Measurements from ENCODE around the gene KIZ. TPM values are rescaled to one million over a fixed set of nuclear protein-coding genes. Genes with fewer than 3 reads are reported as not detected.

KIZ gene
- total RNA-seq, 1 experiment from 2014 or later: 17.6 TPM

DNA sequence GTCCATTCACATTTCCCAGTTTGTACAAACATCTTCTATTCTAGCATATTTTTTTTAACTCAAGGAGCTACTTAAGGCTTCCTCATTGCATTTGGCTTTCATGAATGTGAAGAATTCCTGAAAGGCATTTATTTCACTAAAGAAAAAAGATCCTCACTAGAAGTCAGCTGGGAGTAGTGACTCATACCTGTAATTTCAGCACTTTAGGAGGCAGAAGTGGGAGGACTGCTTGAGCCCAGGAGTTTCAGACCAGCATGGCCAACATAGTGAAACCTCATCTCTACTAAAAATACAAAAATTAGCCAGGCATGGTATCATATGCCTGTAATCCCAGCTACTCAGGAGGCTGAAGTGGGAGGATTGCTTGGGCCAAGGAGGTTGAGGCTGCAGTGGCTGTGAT is 146.4 kb downstream of the KIZ start:
- no peaks in the 10 kb centered on the region for H3K79me2 ChIP-seq (ENCODE audit: insufficient read depth, low read length)
- TF ChIP-seq EGR1 (IDR thresholded peaks at IDR 0.05; ENCODE audit: low read depth) (no peak), SIN3A (IDR thresholded peaks at IDR 0.05; ENCODE audit: low read depth) (no peak)
- TF ChIP-seq, protein P1, sequence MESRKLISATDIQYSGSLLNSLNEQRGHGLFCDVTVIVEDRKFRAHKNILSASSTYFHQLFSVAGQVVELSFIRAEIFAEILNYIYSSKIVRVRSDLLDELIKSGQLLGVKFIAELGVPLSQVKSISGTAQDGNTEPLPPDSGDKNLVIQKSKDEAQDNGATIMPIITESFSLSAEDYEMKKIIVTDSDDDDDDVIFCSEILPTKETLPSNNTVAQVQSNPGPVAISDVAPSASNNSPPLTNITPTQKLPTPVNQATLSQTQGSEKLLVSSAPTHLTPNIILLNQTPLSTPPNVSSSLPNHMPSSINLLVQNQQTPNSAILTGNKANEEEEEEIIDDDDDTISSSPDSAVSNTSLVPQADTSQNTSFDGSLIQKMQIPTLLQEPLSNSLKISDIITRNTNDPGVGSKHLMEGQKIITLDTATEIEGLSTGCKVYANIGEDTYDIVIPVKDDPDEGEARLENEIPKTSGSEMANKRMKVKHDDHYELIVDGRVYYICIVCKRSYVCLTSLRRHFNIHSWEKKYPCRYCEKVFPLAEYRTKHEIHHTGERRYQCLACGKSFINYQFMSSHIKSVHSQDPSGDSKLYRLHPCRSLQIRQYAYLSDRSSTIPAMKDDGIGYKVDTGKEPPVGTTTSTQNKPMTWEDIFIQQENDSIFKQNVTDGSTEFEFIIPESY (IDR thresholded peaks at IDR 0.05; ENCODE audit: extremely low read depth, insufficient replicate concordance, low read length): no peak
- TF ChIP-seq, protein P2, sequence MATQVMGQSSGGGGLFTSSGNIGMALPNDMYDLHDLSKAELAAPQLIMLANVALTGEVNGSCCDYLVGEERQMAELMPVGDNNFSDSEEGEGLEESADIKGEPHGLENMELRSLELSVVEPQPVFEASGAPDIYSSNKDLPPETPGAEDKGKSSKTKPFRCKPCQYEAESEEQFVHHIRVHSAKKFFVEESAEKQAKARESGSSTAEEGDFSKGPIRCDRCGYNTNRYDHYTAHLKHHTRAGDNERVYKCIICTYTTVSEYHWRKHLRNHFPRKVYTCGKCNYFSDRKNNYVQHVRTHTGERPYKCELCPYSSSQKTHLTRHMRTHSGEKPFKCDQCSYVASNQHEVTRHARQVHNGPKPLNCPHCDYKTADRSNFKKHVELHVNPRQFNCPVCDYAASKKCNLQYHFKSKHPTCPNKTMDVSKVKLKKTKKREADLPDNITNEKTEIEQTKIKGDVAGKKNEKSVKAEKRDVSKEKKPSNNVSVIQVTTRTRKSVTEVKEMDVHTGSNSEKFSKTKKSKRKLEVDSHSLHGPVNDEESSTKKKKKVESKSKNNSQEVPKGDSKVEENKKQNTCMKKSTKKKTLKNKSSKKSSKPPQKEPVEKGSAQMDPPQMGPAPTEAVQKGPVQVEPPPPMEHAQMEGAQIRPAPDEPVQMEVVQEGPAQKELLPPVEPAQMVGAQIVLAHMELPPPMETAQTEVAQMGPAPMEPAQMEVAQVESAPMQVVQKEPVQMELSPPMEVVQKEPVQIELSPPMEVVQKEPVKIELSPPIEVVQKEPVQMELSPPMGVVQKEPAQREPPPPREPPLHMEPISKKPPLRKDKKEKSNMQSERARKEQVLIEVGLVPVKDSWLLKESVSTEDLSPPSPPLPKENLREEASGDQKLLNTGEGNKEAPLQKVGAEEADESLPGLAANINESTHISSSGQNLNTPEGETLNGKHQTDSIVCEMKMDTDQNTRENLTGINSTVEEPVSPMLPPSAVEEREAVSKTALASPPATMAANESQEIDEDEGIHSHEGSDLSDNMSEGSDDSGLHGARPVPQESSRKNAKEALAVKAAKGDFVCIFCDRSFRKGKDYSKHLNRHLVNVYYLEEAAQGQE (IDR thresholded peaks at IDR 0.05; ENCODE audit: low read depth): no peak
- TF ChIP-seq, protein P3, sequence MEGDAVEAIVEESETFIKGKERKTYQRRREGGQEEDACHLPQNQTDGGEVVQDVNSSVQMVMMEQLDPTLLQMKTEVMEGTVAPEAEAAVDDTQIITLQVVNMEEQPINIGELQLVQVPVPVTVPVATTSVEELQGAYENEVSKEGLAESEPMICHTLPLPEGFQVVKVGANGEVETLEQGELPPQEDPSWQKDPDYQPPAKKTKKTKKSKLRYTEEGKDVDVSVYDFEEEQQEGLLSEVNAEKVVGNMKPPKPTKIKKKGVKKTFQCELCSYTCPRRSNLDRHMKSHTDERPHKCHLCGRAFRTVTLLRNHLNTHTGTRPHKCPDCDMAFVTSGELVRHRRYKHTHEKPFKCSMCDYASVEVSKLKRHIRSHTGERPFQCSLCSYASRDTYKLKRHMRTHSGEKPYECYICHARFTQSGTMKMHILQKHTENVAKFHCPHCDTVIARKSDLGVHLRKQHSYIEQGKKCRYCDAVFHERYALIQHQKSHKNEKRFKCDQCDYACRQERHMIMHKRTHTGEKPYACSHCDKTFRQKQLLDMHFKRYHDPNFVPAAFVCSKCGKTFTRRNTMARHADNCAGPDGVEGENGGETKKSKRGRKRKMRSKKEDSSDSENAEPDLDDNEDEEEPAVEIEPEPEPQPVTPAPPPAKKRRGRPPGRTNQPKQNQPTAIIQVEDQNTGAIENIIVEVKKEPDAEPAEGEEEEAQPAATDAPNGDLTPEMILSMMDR (IDR thresholded peaks at IDR 0.05 in 2 of 3, conservative IDR thresholded peaks at IDR 0.05 in 1 of 3; ENCODE audit: borderline replicate concordance in 1 of 3, insufficient read depth in 1 of 3, low read depth in 2 of 3, low read length in 2 of 3): no peak
- no peak overlapping the region for H3K9ac ChIP-seq (ENCODE audit: low read length)
- no peaks in the 10 kb centered on the region for H3K9me3 ChIP-seq (ENCODE audit: control insufficient read depth in 1 of 2, insufficient read depth in 1 of 2, low read depth in 1 of 2, low read length in 2 of 2)
- CTCF ChIA-PET: no interaction called here
- intact Hi-C loops (cut with micrococcal nuclease): no loop called here
- H3K9me2 ChIP-seq (ENCODE audit: insufficient read depth): no peaks in the 10 kb centered on the region
- H3K4me3 ChIP-seq (replicated peaks in 1 of 2; ENCODE audit: low read depth in 1 of 2, low read length in 2 of 2): no peak overlapping the region
- BruUV-seq (replicated peaks): no TSS peak
- no peak overlapping the region for H3K27ac ChIP-seq (ENCODE audit: low read depth, low read length)
- DNase-seq (ENCODE audit: low read depth, low spot score) (no peak), ATAC-seq (no peak)
- H3K27me3 ChIP-seq (ENCODE audit: insufficient read depth, low read length): no peaks in the 10 kb centered on the region
- no peaks in the 10 kb centered on the region for H3K4me1 ChIP-seq (ENCODE audit: control insufficient read depth in 1 of 2, insufficient read depth in 2 of 2, low read length in 2 of 2)
- RAD21 ChIA-PET (ENCODE audit: low non-redundant PET in 1 of 2, low total read pairs in 2 of 2, uncharacterized antibody in 2 of 2, unreplicated experiment in 2 of 2): no interaction called here
- H3K36me3 ChIP-seq (ENCODE audit: control insufficient read depth in 1 of 2, insufficient read depth in 2 of 2, low read length in 2 of 2): no peaks in the 10 kb centered on the region
- H4K20me1 ChIP-seq (ENCODE audit: insufficient read depth): no peaks in the 10 kb centered on the region
- POLR2A ChIA-PET: no interaction called here
- H2AFZ ChIP-seq (ENCODE audit: low read depth, low read length, poor library complexity, severe bottlenecking): no peak overlapping the region
- no peak overlapping the region for H3K4me2 ChIP-seq (ENCODE audit: low read length)
